Gastrocnemius medialis (tissue), 4 donors: ENCODE measurements around the gene UGT1A5. TPM values are rescaled to one million over a fixed set of nuclear protein-coding genes. Genes with fewer than 3 reads are reported as not detected.

Source experiments
- ATAC-seq, 2 donors: fragments of 150-250 bp; one replicate each; pipeline ENCODE4 v1.9.1; 2016
- DNase-seq, 2 donors: peaks; one replicate each; pipeline ENCODE4 v3.0.0-alpha.2; 2019
- H3K27ac ChIP-seq, 4 donors: fragments of 200-600 bp; sonication (generic); 1 replicate in 1 of 4; 2 replicates in 3 of 4; pipeline ENCODE4 v1.5.1; 2016 to 2018; ENCODE audit warnings: mild to moderate bottlenecking in 2 of 4, moderate library complexity in 1 of 4
- H3K27me3 ChIP-seq, 3 donors: fragments of 200-600 bp; sonication (generic) in 2 of 3; 1 replicate in 1 of 3; 2 replicates in 2 of 3; pipeline versions ENCODE4 v1.5.1 to v1.6.0; 2016 to 2019; ENCODE audit warnings: mild to moderate bottlenecking in 1 of 3, moderate library complexity in 1 of 3
- H3K36me3 ChIP-seq, 2 donors: fragments of 200-600 bp; sonication (generic) in 1 of 2; one replicate each; pipeline ENCODE4 v1.5.1; 2017 to 2018
- H3K4me1 ChIP-seq, 2 donors: fragments of 200-600 bp; sonication (generic) in 1 of 2; one replicate each; pipeline ENCODE4 v1.5.1; 2016 to 2017; ENCODE audit warnings: mild to moderate bottlenecking in 2 of 2
- H3K4me3 ChIP-seq, 4 donors: fragments of 200-600 bp; sonication (generic) in 3 of 4; 1 replicate in 1 of 4; 2 replicates in 3 of 4; pipeline ENCODE4 v1.5.1; 2016 to 2019; ENCODE audit warnings: mild to moderate bottlenecking in 2 of 4
- H3K9me3 ChIP-seq, 3 donors: fragments of 200-600 bp; sonication (generic) in 2 of 3; 1 replicate in 1 of 3; 2 replicates in 2 of 3; pipeline ENCODE4 v1.5.1; 2016 to 2019
- CTCF ChIP-seq, 5 experiments: fragments of 450-650 bp in 3 of 5; fragments of 200-600 bp in 2 of 5; sonication (generic) in 2 of 5; IDR thresholded peaks in 4 of 5; conservative IDR thresholded peaks in 1 of 5; 1 replicate in 4 of 5; 2 replicates in 1 of 5; pipeline ENCODE4 v1.5.1; 2016 to 2019; ENCODE audit warnings: antibody characterized with exemption in 5 of 5, mild to moderate bottlenecking in 3 of 5, moderate library complexity in 3 of 5
- POLR2A ChIP-seq, 2 donors: fragments of 450-650 bp; IDR thresholded peaks; one replicate each; pipeline ENCODE4 v1.6.1; 2017; ENCODE audit warnings: antibody characterized with exemption in 2 of 2, mild to moderate bottlenecking in 2 of 2, moderate library complexity in 2 of 2
- in situ Hi-C, 4 donors: fragments of 200-750 bp; cut with MboI; loops; one replicate each; pipeline versions ENCODE4 v1.15.0 to v1.8.0; 2017; ENCODE audit warnings: low sequenced_read_pairs in 4 of 4
- intact Hi-C: fragments of 100-400 bp; cut with DNase I; formaldehyde crosslinking; loops from one replicate; pipeline ENCODE4 v1.15.1; 2023; ENCODE audit warnings: low total_unique reads
- total RNA-seq, 4 donors: library from RNA; depleted of rRNA; stranded (reverse); fragments of >200 nt; gene quantifications; one replicate each; pipeline versions ENCODE4 v1.1.0 to v1.2.3, GENCODE V29; 2016

The UGT1A5 gene
- total RNA-seq, 4 donors from 2014 or later = not detected

- TF ChIP-seq POLR2A (IDR thresholded peaks at IDR 0.05) (no peak), CTCF (IDR thresholded peaks at IDR 0.05 in 4 of 5, conservative IDR thresholded peaks at IDR 0.05 in 1 of 5) (no peak)
- intact Hi-C loops = no loop called here
- no peak for DNase-seq
Observed at GRCh38 chr2:233798335-233799086, 85.8 kb downstream of the UGT1A5 start.

GRCh38 chr2:233799087-233799665 is 86.5 kb downstream of the UGT1A5 start:
- TF ChIP-seq CTCF (IDR thresholded peaks at IDR 0.05 in 4 of 5, conservative IDR thresholded peaks at IDR 0.05 in 1 of 5) (no peak), POLR2A (IDR thresholded peaks at IDR 0.05) (no peak)
- no peaks in the 10 kb centered on the region for H3K4me1 ChIP-seq
- DNase-seq (no peak), ATAC-seq (no peak)
- H3K27ac ChIP-seq = no peak overlapping the region
- no peaks in the 10 kb centered on the region for H3K36me3 ChIP-seq
- intact Hi-C loops (no loop called here), in situ Hi-C loops (no loop called here)
- H3K4me3 ChIP-seq = no peak overlapping the region
- no peaks in the 10 kb centered on the region for H3K9me3 ChIP-seq
- H3K27me3 ChIP-seq = no peaks in the 10 kb centered on the region

More at GRCh38 chr2:233798335-233799086, 85.8 kb downstream of the UGT1A5 start:
- no peaks in the 10 kb centered on the region for H3K27me3 ChIP-seq
- H3K4me1 ChIP-seq = no peaks in the 10 kb centered on the region
- H3K27ac ChIP-seq = no peak overlapping the region
- ATAC-seq = no peak
- no peak overlapping the region for H3K4me3 ChIP-seq
- in situ Hi-C loops = no loop called here
- H3K36me3 ChIP-seq = no peaks in the 10 kb centered on the region
- no peaks in the 10 kb centered on the region for H3K9me3 ChIP-seq

GRCh38 chr2:233799716-233800115 is 87.0 kb downstream of the UGT1A5 start:
- H3K36me3 ChIP-seq = no peaks in the 10 kb centered on the region
- ATAC-seq (no peak), DNase-seq (no peak)
- no peak for TF ChIP-seq CTCF (IDR thresholded peaks at IDR 0.05 in 4 of 5, conservative IDR thresholded peaks at IDR 0.05 in 1 of 5)
- no peak for TF ChIP-seq POLR2A (IDR thresholded peaks at IDR 0.05)
- no peaks in the 10 kb centered on the region for H3K27me3 ChIP-seq
- H3K9me3 ChIP-seq = no peaks in the 10 kb centered on the region
- H3K27ac ChIP-seq = no peak overlapping the region
- H3K4me1 ChIP-seq = no peaks in the 10 kb centered on the region
- in situ Hi-C loops = no loop called here
- intact Hi-C loops = no loop called here
- H3K4me3 ChIP-seq = no peak overlapping the region

- Histone ChIP-seq H3K4me3 (no peak overlapping the region), H3K4me1 (no peaks in the 10 kb centered on the region), H3K27me3 (no peaks in the 10 kb centered on the region), H3K36me3 (no peaks in the 10 kb centered on the region), H3K27ac (no peak overlapping the region), H3K9me3 (no peaks in the 10 kb centered on the region)
- ATAC-seq (no peak), DNase-seq (no peak)
- intact Hi-C loops (no loop called here), in situ Hi-C loops (no loop called here)
- TF ChIP-seq CTCF (IDR thresholded peaks at IDR 0.05 in 4 of 5, conservative IDR thresholded peaks at IDR 0.05 in 1 of 5) (no peak), POLR2A (IDR thresholded peaks at IDR 0.05) (no peak)
Observed at GRCh38 chr2:233800208-233800607, 87.5 kb downstream of the UGT1A5 start.
